K562 (cell line): Measurements from ENCODE around the gene ITGA11. TPM values are rescaled to one million over a fixed set of nuclear protein-coding genes. Genes with fewer than 3 reads are reported as not detected.

ENCODE experiments used
- BRD4 ChIP-seq: fragments of 200-600 bp; sonication (generic); IDR thresholded peaks from 2 replicates; pipeline ENCODE4 v1.6.1; 2017; ENCODE audit warnings: inconsistent platforms
- CCAR2 ChIP-seq: fragments of 200-400 bp; formaldehyde crosslinking; IDR thresholded peaks from 2 replicates; pipeline ENCODE4 v1.6.1; 2017; ENCODE audit warnings: mild to moderate bottlenecking, low read depth, low read length
- EGR1 ChIP-seq: fragments of 450-650 bp; conservative IDR thresholded peaks from 2 replicates; pipeline ENCODE4 v1.6.1; 2017; ENCODE audit warnings: mild to moderate bottlenecking
- EP300 ChIP-seq: IDR thresholded peaks from 2 replicates; pipeline ENCODE4 v1.6.1; 2012; ENCODE audit warnings: low read length, improper control_type of control experiment
- GTF2A2 ChIP-seq: IDR thresholded peaks from 2 replicates; pipeline ENCODE4 v1.6.1; 2016; ENCODE audit warnings: mild to moderate bottlenecking, missing genetic modification characterization, missing compliant biosample characterization
- KDM1A ChIP-seq, 2 experiments: fragments of 450-650 bp; IDR thresholded peaks; 2 replicates each; pipeline ENCODE4 v1.6.1; 2016; ENCODE audit warnings: mild to moderate bottlenecking in 2 of 2
- MEIS2 ChIP-seq: fragments of 450-650 bp; IDR thresholded peaks from 2 replicates; pipeline ENCODE4 v1.6.1; 2014; ENCODE audit warnings: mild to moderate bottlenecking; ENCODE audit not compliant: partially characterized antibody
- MLX ChIP-seq, 2 experiments: fragments of 450-650 bp in 1 of 2; sonication (generic) in 1 of 2; formaldehyde crosslinking; conservative IDR thresholded peaks; 2 replicates each; pipeline versions ENCODE4 v1.4.0 to v1.8.1; 2020 to 2022; ENCODE audit warnings: mild to moderate bottlenecking in 1 of 2, missing genetic modification reagents in 1 of 2
- NFIX ChIP-seq: fragments of 250-450 bp; sonication (Bioruptor Pico); IDR thresholded peaks from 2 replicates; pipeline ENCODE4 v1.4.0; 2020; ENCODE audit warnings: low read depth, mild to moderate bottlenecking, moderate library complexity
- PBX2 ChIP-seq, 2 experiments: IDR thresholded peaks in 1 of 2; conservative IDR thresholded peaks in 1 of 2; 2 replicates each; pipeline ENCODE4 v1.6.1; 2016; ENCODE audit warnings: low read depth in 2 of 2, mild to moderate bottlenecking in 1 of 2, missing compliant biosample characterization in 1 of 2, missing genetic modification characterization in 1 of 2, moderate library complexity in 1 of 2
- PHB2 ChIP-seq: fragments of 450-650 bp; IDR thresholded peaks from 2 replicates; pipeline ENCODE4 v1.6.1; 2017; ENCODE audit warnings: low read depth
- POLR2H ChIP-seq: IDR thresholded peaks from 2 replicates; pipeline ENCODE4 v1.6.1; 2016; ENCODE audit warnings: missing genetic modification characterization, low read depth, mild to moderate bottlenecking, control low read depth, missing compliant biosample characterization, moderate library complexity
- PRDM10 ChIP-seq: fragments of 450-650 bp; IDR thresholded peaks from 2 replicates; pipeline ENCODE4 v1.6.1; 2018; ENCODE audit not compliant: partially characterized antibody
- PRMT5 ChIP-seq: sonication (generic); formaldehyde crosslinking; IDR thresholded peaks from 2 replicates; pipeline ENCODE4 v1.5.0; 2020; ENCODE audit warnings: missing genetic modification reagents
- PTTG1 ChIP-seq: fragments of 450-650 bp; IDR thresholded peaks from 2 replicates; pipeline ENCODE4 v1.6.1; 2016; ENCODE audit warnings: low read depth, mild to moderate bottlenecking, missing genetic modification characterization, missing compliant biosample characterization
- RB1 ChIP-seq: fragments of 450-650 bp; IDR thresholded peaks from 2 replicates; pipeline ENCODE4 v1.6.1; 2017; ENCODE audit warnings: low read depth, mild to moderate bottlenecking
- RBBP5 ChIP-seq: fragments of 200-600 bp; sonication (generic); IDR thresholded peaks from 2 replicates; pipeline ENCODE4 v1.6.1; 2012; ENCODE audit warnings: borderline replicate concordance, mild to moderate bottlenecking, low read length, control low read depth, inconsistent platforms; ENCODE audit not compliant: insufficient read depth, poor library complexity, severe bottlenecking
- RBM17 ChIP-seq: fragments of 200-400 bp; formaldehyde crosslinking; IDR thresholded peaks from 2 replicates; pipeline ENCODE4 v1.6.1; 2017; ENCODE audit warnings: low read depth, mild to moderate bottlenecking, low read length, borderline replicate concordance
- TCF15 ChIP-seq: fragments of 250-450 bp; sonication (Bioruptor Pico); IDR thresholded peaks from 2 replicates; pipeline ENCODE4 v1.8.0; 2022; ENCODE audit warnings: moderate library complexity, mild to moderate bottlenecking, inconsistent platforms
- ZNF212 ChIP-seq: fragments of 450-650 bp; formaldehyde crosslinking; IDR thresholded peaks from 2 replicates; pipeline ENCODE4 v1.4.0; 2020; ENCODE audit warnings: mild to moderate bottlenecking
- ZNF583 ChIP-seq: fragments of 250-450 bp; sonication (Bioruptor Pico); IDR thresholded peaks from 2 replicates; pipeline ENCODE4 v1.4.0; 2020
- polyA plus RNA-seq, 8 experiments: library from polyadenylated mRNA; depleted of rRNA in 4 of 8; stranded (reverse) in 5 of 8; unstranded in 3 of 8; fragments of >200 nt; fragmentation: Nextera tagmentation in 2 of 8; fragmentation: Illumina TruSeq in 1 of 8; extraction: Ambion mirVana in 2 of 8; extraction: Trizol in 1 of 8; gene quantifications; 2 replicates each; pipeline versions ENCODE4 v1.2.1 to v1.2.3, GENCODE V29; 2011 to 2014; ENCODE audit warnings: inconsistent platforms in 1 of 8, missing spikeins in 1 of 8
- total RNA-seq, 7 experiments: library from RNA; depleted of rRNA in 6 of 7; stranded (reverse); fragments of >200 nt in 6 of 7; fragmentation: Illumina TruSeq in 2 of 7; extraction: Trizol in 2 of 7; gene quantifications; 2 replicates each; pipeline versions ENCODE4 v1.2.1 to v1.2.3, GENCODE V29; 2011 to 2021; ENCODE audit warnings: low replicate concordance in 1 of 7

Gene ITGA11
- total and polyA plus RNA-seq, 9 of the 15 experiments (the other 6 are each of a cell fraction or from before 2014, with no cell fraction given) = 0.01 TPM; not detected in 8

GRCh38 chr15:68362537-68363126, 69.3 kb downstream of the ITGA11 start (continued):
- TF ChIP-seq MEIS2 (peak; percentile 53), PRMT5 (no peak), ZNF212 (CRISPR knock-in tag) (no peak), RBM17 (no peak), EGR1 (no peak), EP300 (no peak), RBBP5 (no peak), POLR2H (tag) (no peak), RB1 (no peak), PRDM10 (no peak), GTF2A2 (tag) (no peak), ZNF583 (no peak), PTTG1 (tag) (no peak), BRD4 (no peak), MLX (CRISPR knock-in tag; conservative IDR thresholded peaks at IDR 0.05) (no peak), NFIX (CRISPR knock-in tag) (no peak), PHB2 (no peak), TCF15 (CRISPR knock-in tag) (no peak), KDM1A (IDR thresholded peaks at IDR 0.05) (0 out of 4 replicates have a peak, but pooled peaks of 1 of the 2 experiments have one; percentile 7), PBX2 (CRISPR knock-in tag; IDR thresholded peaks at IDR 0.05; ENCODE audit: low read depth) (no peak), PBX2 (tag; conservative IDR thresholded peaks at IDR 0.05; ENCODE audit: low read depth) (peak; percentile 78), CCAR2 (no peak)
- TF ChIP-seq, all 486 proteins: peak for 5
